IgD-negative memory B cell (primary cell): ENCODE measurements around the gene EMX1. TPM values are rescaled to one million over a fixed set of nuclear protein-coding genes. Genes with fewer than 3 reads are reported as not detected.

ENCODE experiments used
- H3K27ac Mint-ChIP-seq, 3 donors: one replicate each; pipeline ENCODE4 v1.8.0; 2020 to 2022; ENCODE audit warnings: mild to moderate bottlenecking in 3 of 3, mixed read lengths in 3 of 3, moderate library complexity in 1 of 3
- H3K27me3 Mint-ChIP-seq: one replicate; pipeline ENCODE4 v1.8.0; 2021; ENCODE audit warnings: mixed read lengths
- H3K36me3 Mint-ChIP-seq: one replicate; pipeline ENCODE4 v1.8.0; 2020; ENCODE audit warnings: mild to moderate bottlenecking, mixed read lengths
- H3K4me1 Mint-ChIP-seq, 3 donors: one replicate each; pipeline ENCODE4 v1.8.0; 2020 to 2022; ENCODE audit warnings: mixed read lengths in 3 of 3, mild to moderate bottlenecking in 1 of 3
- H3K4me3 Mint-ChIP-seq, 4 donors: one replicate each; pipeline ENCODE4 v1.8.0; 2020 to 2022; ENCODE audit warnings: mild to moderate bottlenecking in 4 of 4, mixed read lengths in 4 of 4, moderate library complexity in 3 of 4
- H3K9me3 Mint-ChIP-seq, 3 donors: one replicate each; pipeline ENCODE4 v1.8.0; 2020 to 2021; ENCODE audit warnings: mixed read lengths in 3 of 3, mild to moderate bottlenecking in 1 of 3
- polyA plus RNA-seq: library from polyadenylated mRNA; unstranded; fragments of 300-500 nt; fragmentation: Illumina TruSeq; gene quantifications from one replicate; pipeline ENCODE4 v1.2.3, GENCODE V29; 2021

The EMX1 gene
- polyA plus RNA-seq, 1 donor from 2014 or later, result not detected

GRCh38 chr2:72952110-72952823 is 34.9 kb downstream of the EMX1 start:
- H3K9me3 Mint-ChIP-seq, result no peaks in the 10 kb centered on the region
- H3K27ac Mint-ChIP-seq, result no peak overlapping the region
- no peaks in the 10 kb centered on the region for H3K4me1 Mint-ChIP-seq
- no peaks in the 10 kb centered on the region for H3K27me3 Mint-ChIP-seq
- no peaks in the 10 kb centered on the region for H3K36me3 Mint-ChIP-seq
- no peak overlapping the region for H3K4me3 Mint-ChIP-seq

GRCh38 chr2:72952961-72953360 is 35.6 kb downstream of the EMX1 start:
- Mint-ChIP-seq H3K27me3 (no peaks in the 10 kb centered on the region), H3K27ac (no peak overlapping the region), H3K9me3 (no peaks in the 10 kb centered on the region), H3K36me3 (no peaks in the 10 kb centered on the region), H3K4me1 (no peaks in the 10 kb centered on the region), H3K4me3 (peak overlapping the region in 1 of 4 donors; percentile 54)

GRCh38 chr2:72953528-72953927 is 36.2 kb downstream of the EMX1 start:
- Mint-ChIP-seq H3K9me3 (no peaks in the 10 kb centered on the region), H3K4me3 (no peak overlapping the region), H3K27me3 (no peaks in the 10 kb centered on the region), H3K27ac (peak overlapping the region in 1 of 3 donors; percentile 40), H3K36me3 (no peaks in the 10 kb centered on the region), H3K4me1 (no peaks in the 10 kb centered on the region)

DNA sequence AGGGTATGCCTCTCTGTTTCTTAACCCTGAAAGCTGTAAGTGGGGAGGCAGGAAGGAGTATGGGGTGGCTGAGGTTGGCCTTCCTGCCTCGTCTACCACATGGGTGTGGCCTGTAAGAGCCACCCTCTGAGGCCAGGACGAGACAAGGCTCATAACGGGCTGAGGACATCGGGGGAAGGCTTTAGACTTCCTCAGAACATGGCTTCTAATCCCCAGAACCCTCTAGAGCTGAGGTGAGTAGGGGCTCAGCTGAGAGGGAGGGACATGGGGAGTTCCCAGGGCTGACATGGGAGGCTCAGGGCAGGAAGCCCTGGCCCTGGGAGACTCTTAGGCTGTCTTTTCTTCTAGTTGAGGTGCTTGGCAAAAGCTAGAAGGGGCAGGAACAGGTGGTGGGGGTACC is 36.7 kb downstream of the EMX1 start:
- no peaks in the 10 kb centered on the region for H3K4me1 Mint-ChIP-seq
- H3K9me3 Mint-ChIP-seq, result no peaks in the 10 kb centered on the region
- no peaks in the 10 kb centered on the region for H3K36me3 Mint-ChIP-seq
- H3K27me3 Mint-ChIP-seq, result no peaks in the 10 kb centered on the region
- peak overlapping the region in 2 of 4 donors; percentile 52 to 63 for H3K4me3 Mint-ChIP-seq
- H3K27ac Mint-ChIP-seq, result peak overlapping the region in 1 of 3 donors; percentile 40

DNA sequence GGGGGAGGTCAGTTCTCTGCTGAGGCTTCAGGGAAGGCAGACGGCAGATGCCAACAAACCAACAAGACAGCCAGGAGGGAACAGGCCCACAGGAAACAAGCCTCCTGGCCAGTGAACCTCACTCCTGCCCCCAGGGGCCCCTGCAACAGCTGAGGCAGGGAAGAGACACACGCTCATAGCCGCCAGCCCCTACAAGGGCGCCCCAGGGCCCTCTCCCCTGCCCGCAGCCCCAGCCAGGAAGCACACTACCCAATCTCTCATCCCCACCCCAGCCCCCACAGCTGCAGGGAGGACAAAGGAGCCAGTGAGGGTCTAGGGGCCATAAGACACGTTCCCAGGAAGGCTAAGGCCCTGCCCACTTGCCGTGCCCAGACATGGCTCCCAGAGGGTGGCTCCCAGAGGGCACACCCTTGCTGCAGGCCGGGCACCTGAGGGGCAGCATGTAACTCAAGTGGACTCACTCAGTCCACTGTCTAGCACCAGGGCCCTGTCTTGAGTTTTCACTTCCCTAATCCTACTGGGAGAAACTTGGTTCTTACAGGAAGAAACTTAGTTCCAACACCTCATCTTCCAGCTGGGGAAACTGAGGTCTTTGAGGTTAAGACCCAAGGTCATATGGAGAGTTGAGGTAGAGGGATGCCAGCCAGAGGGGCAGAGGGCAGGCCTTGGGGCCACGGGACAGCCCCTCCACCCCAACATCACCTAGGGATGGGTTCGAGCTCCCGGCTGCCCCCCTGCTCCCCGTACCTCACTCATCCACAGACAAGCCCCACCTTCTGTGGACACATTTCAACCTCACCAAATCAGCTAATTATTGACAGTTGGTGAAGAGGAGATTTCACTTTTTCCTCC is 37.3 kb downstream of the EMX1 start:
- peak overlapping the region in 2 of 3 donors; percentile 39 to 40 for H3K27ac Mint-ChIP-seq
- H3K36me3 Mint-ChIP-seq, result no peaks in the 10 kb centered on the region
- H3K9me3 Mint-ChIP-seq, result no peaks in the 10 kb centered on the region
- H3K4me1 Mint-ChIP-seq, result no peaks in the 10 kb centered on the region
- no peaks in the 10 kb centered on the region for H3K27me3 Mint-ChIP-seq
- H3K4me3 Mint-ChIP-seq, result peak overlapping the region in 1 of 4 donors; percentile 63

DNA sequence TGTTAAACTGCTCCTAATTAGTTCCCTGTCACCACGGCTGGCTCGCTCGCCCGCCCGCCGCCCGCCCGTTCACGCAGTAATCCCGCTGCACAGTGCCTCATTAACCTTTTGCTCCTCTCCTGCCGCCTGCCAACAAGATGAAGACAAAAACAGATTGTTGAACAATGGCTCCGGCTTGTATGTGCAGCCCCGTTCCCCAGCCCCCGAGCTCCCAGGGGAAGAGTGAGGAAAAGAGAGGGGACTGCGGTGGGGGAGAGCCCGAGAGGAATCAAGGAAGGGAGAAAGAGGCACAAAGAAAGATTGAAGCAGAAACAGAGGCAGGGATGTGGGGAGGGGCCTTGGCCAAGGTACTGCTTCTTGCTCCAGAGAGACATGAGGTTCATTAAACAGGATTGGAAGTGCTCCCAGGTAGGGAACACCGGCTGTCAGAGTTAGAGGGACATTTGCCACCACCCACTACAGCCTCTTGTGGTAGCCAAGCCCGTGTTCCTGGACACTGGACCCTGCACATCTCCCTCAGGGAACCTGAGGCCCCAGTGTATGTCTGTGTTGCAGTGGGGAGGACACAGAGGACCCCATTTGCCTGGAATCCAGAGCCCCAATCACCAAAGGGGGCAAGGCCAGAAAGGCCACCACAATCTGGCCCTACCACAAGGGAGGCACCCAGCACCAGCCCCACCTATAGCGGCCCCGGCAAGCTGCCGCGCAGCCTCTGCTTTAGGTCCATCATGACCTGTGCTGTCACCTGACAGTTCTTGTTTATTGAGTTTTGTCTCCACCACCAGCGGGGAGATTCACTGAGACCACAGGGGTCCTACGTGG is 38.1 kb downstream of the EMX1 start:
- Mint-ChIP-seq H3K4me3 (no peak overlapping the region), H3K36me3 (no peaks in the 10 kb centered on the region), H3K27ac (no peak overlapping the region), H3K9me3 (no peaks in the 10 kb centered on the region), H3K27me3 (no peaks in the 10 kb centered on the region), H3K4me1 (no peaks in the 10 kb centered on the region)

DNA sequence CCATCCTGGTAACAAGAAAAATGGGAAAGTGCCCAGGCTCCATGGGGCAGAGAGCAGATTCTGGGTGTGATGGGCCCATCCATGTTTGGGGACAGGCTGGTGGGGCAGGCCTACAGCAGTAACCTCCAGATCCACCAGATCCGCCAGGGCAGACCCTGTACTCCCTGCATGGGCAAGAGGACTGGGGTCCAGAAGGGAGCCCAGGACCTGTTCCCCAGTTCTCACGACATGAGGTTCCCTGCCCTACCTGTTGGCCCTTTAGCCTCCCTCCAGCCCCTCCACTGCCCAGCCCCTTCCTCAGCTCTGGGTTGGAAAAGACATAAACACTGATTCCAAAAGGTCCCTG is 38.7 kb downstream of the EMX1 start:
- Mint-ChIP-seq H3K27me3 (no peaks in the 10 kb centered on the region), H3K36me3 (no peaks in the 10 kb centered on the region), H3K4me3 (no peak overlapping the region), H3K4me1 (no peaks in the 10 kb centered on the region), H3K9me3 (no peaks in the 10 kb centered on the region), H3K27ac (no peak overlapping the region)

DNA sequence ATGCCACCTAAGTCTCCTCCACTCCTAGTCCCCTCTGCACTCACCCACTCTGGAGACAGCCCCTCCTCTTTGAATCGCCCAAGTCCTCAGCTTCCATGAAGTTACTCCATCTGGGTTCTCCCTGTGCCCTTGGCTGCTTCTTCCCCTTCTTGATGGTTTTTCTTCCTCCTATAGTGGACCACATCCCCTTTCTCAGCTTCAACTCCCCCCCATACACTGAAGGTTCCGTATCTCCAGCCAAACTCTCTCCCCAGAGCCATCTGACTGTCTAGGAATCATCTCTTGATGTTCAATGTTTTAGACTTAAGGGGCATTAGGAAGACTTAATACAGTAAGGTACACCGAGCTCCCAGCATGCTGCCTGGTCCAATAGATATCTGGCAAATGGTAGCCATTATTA is 39.6 kb downstream of the EMX1 start:
- H3K9me3 Mint-ChIP-seq, result no peaks in the 10 kb centered on the region
- no peak overlapping the region for H3K4me3 Mint-ChIP-seq
- no peak overlapping the region for H3K27ac Mint-ChIP-seq
- H3K27me3 Mint-ChIP-seq, result no peaks in the 10 kb centered on the region
- no peaks in the 10 kb centered on the region for H3K4me1 Mint-ChIP-seq
- no peaks in the 10 kb centered on the region for H3K36me3 Mint-ChIP-seq

DNA sequence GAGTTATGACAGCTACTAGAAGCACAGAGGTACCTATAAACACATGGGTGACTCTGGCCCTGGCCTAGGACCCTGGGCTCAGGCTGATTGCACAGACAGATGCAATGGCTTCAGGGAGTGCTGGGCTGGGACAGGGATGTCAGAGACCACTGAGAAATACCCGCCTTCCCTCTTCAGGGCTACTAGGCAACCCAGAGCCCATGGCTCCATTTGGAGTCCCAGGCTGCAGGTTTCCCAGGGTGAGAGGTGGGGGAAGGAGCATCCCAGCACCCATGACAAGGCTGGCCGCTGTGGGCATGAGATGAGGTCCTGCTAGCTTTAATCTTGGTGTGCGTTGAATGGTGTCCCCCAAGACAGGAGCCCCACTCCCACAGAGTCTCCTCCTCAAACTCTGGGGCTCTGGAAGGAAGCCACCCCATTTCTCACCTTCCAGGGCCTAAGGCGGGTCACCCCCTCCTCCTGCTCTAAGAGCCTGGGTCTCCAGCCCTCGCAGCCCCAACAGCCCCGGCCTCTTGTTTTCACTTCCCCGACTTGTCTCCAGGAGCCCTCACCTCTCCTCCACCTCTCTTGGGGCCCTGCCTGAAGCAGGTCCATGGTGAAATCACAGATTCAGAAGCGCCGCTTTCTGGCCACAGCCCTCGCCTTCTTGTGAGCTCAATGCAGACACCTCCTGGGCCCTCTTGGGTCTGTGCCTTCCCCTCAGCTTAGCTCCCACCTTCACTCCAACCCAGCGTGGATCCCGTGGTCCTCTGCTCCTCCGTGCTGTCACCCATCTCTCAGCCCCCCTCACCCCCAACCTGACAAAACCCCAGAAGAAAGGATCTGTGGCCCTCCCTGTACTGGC is 41.4 kb downstream of the EMX1 start:
- Mint-ChIP-seq H3K27me3 (no peaks in the 10 kb centered on the region), H3K27ac (peak overlapping the region in 1 of 3 donors; percentile 57), H3K36me3 (no peaks in the 10 kb centered on the region), H3K4me1 (no peaks in the 10 kb centered on the region), H3K4me3 (no peak overlapping the region), H3K9me3 (no peaks in the 10 kb centered on the region)

DNA sequence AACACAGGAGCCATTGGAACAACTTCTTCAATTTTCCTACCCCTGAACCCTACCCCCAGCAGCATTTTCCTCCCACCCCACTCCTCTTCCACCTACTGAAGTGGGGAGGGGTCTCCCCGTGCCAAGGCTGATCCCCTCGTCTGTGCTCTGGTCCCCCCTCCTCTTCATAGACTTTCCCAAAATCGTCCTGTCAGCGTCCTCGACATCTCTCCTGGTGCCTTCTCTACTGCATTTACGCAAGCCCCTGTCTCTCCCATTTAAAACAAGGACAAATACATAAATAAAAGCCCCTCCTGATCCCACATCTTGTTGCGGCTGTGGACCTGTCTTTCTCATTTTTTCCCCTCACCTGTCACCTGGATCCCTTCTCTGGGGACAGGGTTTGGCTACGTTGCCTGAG is 42.2 kb downstream of the EMX1 start:
- Mint-ChIP-seq H3K36me3 (no peaks in the 10 kb centered on the region), H3K9me3 (no peaks in the 10 kb centered on the region), H3K27me3 (no peaks in the 10 kb centered on the region), H3K4me1 (no peaks in the 10 kb centered on the region), H3K4me3 (no peak overlapping the region), H3K27ac (peak overlapping the region in 1 of 3 donors; percentile 90)

- Mint-ChIP-seq H3K4me1 (no peaks in the 10 kb centered on the region), H3K4me3 (no peak overlapping the region), H3K9me3 (no peaks in the 10 kb centered on the region), H3K36me3 (no peaks in the 10 kb centered on the region), H3K27me3 (no peaks in the 10 kb centered on the region), H3K27ac (peak overlapping the region in 1 of 3 donors; percentile 90)
Observed at GRCh38 chr2:72959995-72960981, 43.0 kb downstream of the EMX1 start.

- H3K4me3 Mint-ChIP-seq, result no peak overlapping the region
- no peaks in the 10 kb centered on the region for H3K4me1 Mint-ChIP-seq
- no peaks in the 10 kb centered on the region for H3K36me3 Mint-ChIP-seq
- H3K9me3 Mint-ChIP-seq, result no peaks in the 10 kb centered on the region
- H3K27ac Mint-ChIP-seq, result peak overlapping the region in 1 of 3 donors; percentile 35
- H3K27me3 Mint-ChIP-seq, result no peaks in the 10 kb centered on the region
Observed at GRCh38 chr2:72961036-72961720, 43.9 kb downstream of the EMX1 start.

GRCh38 chr2:72961853-72962468 is 44.6 kb downstream of the EMX1 start:
- H3K27me3 Mint-ChIP-seq, result no peaks in the 10 kb centered on the region
- no peak overlapping the region for H3K4me3 Mint-ChIP-seq

More at GRCh38 chr2:72961853-72962468, 44.6 kb downstream of the EMX1 start:
- H3K9me3 Mint-ChIP-seq, result no peaks in the 10 kb centered on the region
- H3K4me1 Mint-ChIP-seq, result no peaks in the 10 kb centered on the region
- no peak overlapping the region for H3K27ac Mint-ChIP-seq
- H3K36me3 Mint-ChIP-seq, result peaks cover 3% of the 10 kb centered on the region
